SKM-1 treated with dmso at 0.1 percent for 144 hours (cell line): ENCODE data around the gene LMTK3.
"Not testable (repeated sequence)": the region's sequence is repeated elsewhere in the genome, so short reads cannot be mapped to it uniquely, and the experiment has no call there.

Experiments used
- DNase-seq: peaks from one replicate; lab custom pipeline; 2025; ENCODE audit not compliant: unreplicated experiment; lab: John Stamatoyannopoulos, UW

LMTK3 gene

DNA sequence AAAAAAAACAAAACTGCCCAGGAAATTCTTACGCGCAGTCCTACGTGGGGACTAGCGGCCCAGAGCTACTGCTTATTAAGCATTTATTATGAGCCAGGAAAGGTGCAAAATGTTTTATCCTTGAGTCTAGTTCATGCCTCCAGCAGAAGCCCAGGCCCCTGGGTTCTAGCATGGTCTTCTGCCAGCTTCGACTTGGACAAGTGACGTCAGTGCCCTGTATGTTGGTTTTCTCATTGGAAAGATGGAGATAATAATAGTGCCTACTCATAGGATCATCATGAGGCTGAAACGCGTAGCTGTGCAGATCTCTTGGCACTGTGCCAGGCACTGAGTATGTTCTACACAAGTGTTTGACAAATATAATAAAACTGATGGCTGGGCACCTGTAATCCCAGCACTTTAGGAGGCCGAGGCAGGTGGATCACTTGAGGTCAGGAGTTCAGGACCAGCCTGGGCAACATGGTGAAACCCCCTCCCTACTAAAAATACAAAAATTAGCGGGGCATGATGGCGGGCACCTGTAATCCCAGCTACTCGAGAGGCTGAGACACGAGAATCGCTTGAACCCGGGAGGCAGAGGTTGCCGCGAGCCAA, 28.0 kb upstream of the LMTK3 start:
- no peak for DNase-seq

DNA sequence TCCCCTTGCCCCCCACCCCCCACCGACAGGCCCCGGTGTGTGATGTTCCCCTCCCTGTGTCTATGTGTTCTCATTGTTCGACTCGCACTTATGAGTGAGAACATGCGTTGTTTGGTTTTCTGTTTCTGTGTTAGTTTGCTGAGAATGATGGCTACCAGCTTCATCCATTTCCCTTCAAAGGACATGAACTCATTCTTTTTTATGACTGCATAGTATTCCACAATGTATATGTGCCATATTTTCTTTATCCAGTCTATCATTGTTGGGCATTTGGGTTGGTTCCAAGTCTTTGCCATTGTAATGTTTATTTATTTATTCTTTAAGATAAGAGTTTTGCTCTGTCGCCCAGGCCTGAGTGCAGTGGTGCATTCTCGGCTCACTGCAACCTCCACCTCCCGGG, 26.4 kb upstream of the LMTK3 start:
- not testable (repeated sequence) for DNase-seq

DNA sequence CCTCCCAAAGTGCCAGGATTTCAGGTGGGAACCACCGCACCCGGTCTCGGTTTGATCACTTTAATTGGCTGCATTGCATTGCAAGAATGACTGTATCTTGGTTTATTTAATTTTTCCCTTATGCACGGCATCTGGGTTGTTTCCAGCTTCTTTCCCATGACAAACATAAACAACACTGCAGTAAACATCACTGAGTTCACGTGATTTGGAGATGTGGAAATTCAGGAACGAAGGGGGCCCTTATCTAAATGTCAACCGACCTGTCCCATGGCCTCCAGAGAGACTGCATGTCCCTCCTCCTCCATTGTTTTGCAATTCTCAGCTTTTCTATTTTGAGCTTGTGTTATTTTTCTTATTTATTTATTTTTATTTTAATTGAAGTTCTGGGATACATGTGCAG, 25.9 kb upstream of the LMTK3 start:
- DNase-seq, result no peak

DNA sequence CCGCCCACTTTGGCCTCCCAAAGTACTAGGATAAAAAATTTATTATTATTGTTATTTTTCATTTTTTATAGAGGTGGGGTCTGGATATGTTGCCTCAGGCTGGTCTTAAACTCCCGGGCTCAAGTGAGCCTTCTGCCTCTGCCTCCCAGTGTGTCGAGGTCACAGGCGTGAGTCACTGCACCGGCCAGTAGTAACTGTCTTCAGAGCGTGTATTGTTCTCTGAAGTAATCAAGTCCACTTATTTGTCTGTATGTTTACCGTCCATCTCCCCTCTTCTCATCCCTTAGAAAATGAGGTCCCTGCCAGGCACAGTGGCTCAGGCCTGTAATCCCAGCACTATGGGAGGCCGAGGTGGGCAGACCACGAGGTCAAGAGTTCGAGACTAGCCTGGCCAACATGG, 22.1 kb upstream of the LMTK3 start:
- DNase-seq, result no peak

DNA sequence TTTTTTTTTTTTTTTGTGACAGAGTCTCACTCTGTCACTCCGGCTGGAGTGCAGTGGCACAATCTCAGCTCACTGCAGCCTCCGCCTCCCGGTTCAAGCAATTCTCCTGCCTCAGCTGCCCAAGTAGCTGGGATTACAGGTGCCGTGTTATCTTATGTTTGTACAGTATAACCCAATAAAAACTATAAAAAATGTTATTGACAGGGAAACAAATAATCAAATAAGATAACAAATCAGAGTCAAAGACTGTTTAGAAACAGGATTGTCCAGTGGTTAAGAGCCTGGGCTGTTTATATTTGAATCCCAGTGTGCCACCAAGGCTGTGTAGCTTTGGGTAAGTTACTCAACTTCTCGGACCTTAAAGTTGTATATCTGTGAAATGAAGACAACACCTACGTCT, 19.1 kb upstream of the LMTK3 start:
- no peak for DNase-seq

DNA sequence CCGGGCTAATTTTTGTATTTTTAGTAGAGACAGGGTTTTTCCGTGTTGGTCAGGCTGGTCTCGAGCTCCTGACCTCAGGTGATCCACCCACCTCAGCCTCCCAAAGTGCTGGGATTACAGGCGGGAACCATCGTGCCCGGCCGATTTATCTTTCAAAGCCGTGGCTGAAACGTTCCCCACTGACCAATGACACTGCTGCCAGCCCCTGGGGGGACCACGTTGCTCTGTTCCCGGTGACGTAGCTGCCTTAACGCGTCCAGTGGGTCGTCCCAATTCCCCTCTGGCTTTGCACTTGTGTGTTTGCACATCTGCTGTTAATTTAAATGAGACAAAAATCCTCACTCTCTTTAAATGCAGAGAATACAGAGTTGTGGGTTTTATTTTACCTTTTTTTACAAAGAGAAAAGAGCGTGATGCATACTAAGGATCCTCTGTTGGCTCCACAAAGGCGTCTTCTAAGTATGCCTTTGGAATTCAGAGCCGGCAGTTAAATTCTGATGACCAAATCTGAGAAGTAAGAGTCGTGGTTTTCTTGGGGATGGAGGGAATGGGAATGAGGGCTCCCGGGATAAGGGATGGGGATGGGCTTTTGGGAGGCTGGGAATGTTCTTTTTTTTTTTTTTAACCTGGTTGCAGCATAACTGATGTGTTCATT, 18.6 kb upstream of the LMTK3 start:
- no peak for DNase-seq

DNA sequence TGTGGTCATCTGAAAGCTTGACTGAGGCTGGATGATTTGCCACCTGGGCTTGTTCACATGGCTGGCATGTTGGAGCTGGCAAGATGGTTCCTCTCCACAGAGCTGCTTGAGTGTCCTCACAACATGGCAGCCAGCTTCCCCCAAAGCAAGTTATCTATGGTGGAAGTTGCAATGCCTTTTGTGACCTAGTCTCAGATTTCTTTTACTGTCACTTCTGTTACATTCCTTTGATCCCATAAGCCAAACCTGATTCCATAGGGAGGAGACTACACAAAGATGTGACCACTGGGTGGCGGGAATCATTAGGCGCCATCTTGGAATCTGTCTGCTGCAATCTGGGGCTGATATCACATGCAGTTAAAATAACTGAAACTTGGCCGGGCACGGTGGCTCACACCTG, 17.5 kb upstream of the LMTK3 start:
- DNase-seq, result no peak

DNA sequence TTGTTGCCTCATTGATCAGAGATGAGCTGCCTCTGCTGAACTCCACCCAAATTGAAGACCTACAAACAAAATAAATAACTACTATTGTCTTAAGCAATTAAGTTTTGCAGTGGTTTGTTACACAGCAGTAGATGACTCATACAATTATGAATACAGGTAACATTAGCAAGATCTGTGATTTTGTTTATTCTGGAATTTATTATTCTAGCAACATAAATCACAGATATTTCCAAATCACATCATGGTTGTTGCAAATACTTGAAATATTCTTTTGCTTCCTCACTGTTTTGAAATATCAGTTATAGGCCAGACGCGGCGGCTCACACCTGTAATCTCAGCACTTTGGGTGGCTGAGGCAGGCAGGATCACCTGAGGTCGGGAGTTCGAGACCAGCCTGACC, 13.1 kb upstream of the LMTK3 start:
- DNase-seq, result no peak

DNA sequence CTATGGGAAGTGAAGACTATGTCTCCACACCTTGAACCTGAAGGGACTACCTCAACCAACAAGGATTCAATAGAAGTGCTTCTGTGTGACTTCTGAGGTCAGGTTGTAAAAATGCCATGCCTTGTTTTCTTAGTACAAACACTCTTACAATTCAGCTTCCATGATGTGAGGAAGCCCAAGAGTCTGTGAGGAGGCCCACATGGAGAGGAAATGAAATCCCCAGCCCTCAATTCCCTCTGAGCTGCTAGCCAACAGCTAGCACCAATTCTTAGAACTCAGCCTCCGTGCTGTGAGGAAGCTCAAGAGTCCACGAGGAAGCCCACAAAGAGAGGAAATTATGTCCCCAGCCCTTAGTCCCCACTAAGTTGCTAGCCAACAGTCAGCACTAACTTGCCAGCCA, 12.6 kb upstream of the LMTK3 start:
- DNase-seq, result no peak

DNA sequence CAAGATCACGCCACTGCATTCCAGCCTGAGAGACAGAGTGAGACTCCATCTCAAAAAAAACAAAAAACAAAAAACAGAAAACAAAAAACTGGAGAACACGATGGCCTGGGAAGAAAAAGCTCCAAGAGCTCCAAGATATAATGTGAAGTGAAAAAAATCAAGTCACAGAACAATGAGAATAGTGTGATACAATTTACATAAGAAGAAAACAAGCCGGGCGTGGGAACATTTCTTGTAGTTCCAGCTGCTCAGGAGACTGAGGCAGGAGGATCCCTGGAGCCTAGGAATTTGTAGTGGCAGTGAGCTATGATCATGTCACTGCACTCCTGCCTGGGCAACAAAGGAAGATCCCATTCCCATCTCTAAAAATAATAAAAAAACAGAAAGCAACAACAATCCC, 8.5 kb upstream of the LMTK3 start:
- no peak for DNase-seq

DNA sequence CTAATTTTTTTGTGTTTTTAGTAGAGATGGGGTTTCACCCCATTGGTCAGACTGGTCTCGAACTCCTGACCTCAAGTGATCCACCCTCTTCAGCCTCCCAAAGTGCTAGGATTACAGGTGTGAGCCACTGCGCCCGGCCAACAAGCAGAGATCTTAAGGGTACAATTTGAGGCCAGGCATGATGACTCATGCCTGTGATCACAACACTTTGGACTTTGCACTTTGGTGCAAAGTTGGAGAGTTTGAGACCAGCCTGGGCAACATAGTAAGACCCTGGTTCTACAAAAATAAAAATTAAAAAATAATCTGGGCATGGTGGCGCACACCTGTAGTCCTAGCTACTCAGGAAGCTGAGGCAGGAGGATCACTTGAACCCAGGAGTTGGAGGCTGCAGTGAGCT, 7.8 kb upstream of the LMTK3 start:
- DNase-seq, result not testable (repeated sequence)

DNA sequence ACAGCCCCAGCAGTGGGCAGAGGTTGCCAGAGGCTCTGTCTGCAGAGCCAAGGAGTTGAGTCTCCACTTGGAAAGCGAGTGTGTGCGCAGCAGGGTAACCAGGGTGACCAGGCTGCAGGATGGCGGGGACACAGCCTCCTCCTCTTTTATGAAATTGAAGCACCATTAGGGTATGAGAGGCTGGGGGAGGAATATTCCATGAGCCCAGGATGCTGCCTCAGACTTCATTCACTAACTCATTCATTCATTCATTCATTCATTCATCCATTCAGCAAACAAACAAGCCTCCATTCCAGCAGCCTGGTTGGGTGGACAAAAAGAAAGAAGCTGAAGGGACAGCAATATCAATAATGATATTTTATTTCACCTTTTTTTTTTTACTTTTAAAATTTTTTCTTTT, 6.6 kb upstream of the LMTK3 start:
- no peak for DNase-seq

DNA sequence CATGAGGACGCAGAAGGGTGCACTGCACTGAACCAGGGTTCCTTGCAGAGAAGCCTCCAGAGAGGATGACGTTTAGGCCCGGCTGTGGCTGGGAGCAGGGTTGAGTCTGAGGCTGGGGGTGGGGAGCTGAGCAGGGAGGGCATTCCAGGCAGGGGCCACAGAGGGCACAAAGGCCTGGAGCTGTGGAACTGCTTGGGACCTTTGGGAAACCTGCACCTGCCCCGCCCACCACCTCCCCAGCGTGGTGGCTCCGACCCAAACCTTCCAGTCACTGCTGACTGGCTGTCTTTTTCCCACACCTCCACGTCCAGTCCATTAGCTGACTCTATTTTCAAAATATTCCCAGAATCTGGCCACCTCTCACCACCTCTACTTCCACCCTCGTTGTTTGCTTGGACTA, 4.9 kb upstream of the LMTK3 start:
- DNase-seq, result no peak

DNA sequence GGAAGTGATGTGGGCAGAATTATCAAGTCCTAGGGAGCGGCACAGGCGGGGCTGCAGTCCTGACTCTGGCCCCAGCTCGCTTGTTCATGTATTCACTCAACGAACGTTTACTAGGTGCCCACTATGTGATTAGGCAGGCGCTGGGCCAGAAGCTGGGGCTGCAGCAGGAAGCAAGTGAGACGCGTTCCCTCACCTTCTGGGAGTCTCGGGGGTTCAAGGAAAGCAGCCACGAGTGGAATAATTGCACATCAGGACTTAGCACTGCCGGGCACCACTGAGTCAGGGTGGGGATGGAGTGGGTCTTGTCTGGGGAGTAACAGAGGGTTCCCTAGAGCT, 2.5 kb upstream of the LMTK3 start:
- no peak for DNase-seq

DNA sequence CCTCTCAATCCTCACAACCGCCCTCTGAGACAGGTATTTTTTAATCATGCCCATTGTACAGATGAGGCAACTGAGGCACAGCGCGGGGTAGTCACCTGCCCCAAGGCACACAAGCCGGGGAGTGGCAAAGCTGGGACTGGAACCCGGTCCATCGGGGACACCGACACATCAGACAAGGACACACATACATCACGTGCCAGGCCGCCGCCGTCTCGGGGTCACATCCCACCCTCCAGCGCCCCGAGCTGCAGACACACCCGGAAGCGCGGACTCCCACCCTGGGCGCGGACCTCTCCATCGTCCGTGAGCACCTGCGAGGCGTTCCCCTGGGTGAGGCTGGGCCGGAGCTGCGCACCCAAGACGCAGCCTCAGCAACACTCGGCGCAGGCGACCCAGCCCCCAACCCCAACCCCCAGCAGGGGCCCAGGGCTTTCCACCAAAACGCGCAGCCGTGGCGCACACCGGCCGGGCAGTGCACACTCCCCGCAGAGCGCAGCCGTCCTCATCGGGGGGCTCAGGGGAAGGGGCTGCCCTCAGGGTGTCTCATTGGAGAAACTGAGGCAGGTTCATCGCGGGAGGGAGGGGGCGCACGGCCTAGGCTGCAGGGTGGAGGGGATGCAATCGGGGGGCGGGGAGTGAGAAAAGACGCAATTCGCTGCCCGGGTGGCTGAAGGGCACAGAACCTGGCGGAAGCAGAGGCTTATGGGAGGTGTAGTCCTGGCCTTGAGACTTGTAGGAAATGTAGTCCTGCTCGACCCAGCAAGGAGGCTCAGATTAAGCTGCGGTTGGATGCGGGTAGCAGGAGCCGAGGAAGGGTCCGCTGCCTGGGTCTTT, 1.9 kb upstream of the LMTK3 start:
- DNase-seq, result peak; percentile 46

DNA sequence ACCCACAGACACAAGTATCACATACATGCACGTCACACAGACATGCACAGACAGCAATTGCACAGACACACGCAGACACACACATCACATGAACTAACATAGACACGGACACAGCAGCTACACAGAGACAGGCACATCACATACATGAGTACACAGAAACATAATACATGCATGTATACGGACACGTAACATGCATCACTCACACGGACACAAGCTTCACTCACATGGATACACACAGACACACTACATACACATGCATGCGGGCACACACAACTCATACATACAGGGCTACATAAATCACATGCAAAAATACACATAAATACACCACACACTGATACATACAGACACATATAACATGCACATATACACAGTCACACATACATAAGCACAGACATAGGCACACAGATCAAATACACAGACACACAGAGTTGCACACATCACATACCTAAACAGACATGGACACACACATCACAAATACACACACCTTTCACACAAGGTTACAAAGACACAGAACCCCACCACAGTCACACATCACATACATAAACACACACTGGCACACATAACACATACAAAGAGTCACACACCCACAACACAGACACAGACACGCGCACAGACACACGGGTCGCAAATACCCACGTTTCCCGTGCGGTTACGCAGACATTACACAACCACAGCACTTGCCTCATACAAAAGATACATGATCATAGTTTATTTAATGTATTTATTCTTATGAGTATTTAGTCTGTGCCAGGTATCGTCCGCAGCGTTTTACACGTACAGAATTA, 1.1 kb upstream of the LMTK3 start:
- DNase-seq, result no peak

DNA sequence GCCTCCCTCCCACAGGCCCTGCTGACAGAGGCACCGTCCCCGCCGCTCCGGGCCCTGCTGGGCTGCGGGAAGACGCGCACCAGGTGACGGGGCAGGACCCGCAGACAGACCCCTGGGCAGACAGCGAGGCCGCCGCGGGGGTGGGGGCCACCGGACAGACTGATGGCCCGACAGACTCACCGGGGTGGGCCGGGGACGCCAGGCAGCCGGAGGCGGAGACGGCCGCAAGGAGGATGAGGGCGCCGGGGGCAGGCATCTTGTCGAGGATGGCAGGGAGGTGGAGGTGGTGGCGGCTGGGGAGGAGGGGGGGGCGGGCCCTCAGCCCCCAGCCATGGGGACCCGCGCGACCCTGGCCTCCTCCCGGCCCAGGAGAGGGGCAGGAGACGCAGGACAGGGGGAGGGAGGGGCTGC, 309 bp downstream of the LMTK3 start:
- no peak for DNase-seq

DNA sequence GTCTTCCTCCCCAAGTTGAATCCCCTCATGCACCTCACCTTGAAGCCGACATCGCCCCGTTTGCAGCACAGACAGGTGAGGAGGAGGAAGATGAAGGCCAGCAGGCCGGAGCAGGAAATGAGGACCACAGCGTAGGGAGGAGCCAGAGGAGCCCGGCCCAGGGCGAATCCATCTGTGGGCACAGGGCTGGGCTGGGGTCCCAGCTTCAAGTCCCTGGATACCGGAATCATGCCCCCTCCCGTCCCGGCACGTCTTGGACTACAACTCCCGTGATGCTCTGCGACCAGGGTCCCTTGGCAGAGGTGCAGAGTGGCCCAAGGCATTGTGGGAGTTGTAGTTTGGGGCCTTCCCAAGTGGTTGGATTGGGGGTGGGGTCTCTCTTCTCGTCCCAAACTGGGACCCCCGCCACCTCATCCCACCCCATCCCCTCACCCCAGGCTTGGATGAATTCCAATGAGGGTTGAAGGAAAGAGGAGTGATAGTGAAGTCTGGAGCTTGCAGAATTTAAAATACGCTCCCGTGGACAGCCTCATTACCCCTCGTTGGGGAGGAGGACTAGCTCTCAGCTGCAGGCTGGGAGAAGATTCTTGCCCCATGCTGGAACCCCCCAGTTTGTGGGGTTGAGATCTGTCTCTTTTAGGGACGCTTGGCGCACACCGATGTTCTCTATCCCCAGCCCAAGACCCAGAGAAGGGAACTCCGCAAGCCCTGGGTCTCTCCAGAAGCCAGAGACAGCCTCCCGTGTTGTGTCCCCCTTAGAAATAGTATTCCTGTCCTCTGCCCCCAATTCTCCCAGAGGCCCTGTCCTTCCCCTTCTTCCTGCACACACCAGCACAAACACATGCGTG, 990 bp downstream of the LMTK3 start:
- no peak for DNase-seq

DNA sequence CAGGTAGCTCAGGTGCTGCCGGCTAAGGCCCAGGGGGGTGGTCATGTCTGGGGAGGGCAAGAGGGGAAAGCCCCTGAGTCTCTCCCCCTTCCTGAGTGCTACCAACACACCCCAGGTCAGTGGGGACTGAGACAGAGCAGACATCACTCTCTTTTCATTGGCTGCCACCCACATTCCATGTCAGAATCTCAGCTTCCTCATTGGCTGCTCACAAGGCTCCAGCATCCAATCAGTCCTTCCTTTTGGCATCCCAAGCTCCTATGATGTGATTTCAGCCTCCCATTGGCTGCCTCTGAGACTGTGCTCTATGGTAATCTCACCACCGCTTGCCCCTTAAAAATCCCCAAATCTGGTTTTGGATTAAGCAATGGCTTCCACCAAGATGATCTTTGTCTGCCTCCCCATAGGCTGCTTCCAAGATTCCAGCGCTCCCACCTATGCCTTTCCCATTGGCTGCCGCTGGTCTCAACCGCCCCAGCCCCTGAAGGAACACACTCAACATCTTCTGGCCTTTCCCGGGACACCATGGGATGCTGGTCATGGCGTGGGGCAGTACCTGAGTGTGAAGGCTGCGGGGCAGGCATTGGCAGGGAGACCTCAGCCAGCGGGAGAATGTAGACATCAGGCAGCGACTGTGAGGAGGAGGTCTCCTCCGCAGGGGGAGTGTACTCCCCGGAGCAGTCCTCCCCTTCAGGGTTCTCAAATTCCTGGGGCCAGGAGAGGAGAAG, 2.0 kb downstream of the LMTK3 start:
- no peak for DNase-seq

DNA sequence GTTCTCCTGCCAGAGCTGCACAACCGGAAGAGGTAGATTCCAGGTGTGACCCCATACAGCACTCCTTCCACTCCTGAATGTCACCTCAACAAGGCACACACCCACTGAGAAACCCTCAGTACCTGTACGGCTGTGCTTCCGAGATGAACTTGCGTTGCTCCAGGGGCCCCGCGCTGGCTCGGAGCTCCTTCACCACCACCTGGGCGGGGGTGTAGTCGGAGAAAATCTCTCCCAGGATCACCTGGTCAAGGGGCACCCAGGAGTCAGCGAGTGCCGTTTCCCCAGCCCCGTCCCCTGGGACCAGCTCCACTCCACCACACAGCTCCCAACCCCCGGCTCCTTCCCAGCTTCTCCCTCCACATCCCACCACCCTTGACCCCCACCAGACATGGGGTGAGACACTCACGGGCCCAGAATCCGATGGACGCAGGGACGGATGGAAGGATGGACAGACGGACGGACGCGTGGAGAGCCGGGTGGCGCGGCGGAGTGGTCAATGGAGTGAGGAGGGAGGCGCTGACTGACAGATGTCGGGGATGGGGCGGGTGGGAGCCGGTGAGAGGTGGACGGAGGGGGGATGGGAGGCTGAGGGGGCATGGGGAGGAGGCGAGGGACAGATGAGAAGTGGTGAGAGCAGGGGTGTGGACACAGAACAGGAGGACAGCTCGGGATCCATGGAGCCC, 2.8 kb downstream of the LMTK3 start:
- no peak for DNase-seq
